Measurements from ENCODE around the gene NR2F6.

Gene NR2F6

DNA sequence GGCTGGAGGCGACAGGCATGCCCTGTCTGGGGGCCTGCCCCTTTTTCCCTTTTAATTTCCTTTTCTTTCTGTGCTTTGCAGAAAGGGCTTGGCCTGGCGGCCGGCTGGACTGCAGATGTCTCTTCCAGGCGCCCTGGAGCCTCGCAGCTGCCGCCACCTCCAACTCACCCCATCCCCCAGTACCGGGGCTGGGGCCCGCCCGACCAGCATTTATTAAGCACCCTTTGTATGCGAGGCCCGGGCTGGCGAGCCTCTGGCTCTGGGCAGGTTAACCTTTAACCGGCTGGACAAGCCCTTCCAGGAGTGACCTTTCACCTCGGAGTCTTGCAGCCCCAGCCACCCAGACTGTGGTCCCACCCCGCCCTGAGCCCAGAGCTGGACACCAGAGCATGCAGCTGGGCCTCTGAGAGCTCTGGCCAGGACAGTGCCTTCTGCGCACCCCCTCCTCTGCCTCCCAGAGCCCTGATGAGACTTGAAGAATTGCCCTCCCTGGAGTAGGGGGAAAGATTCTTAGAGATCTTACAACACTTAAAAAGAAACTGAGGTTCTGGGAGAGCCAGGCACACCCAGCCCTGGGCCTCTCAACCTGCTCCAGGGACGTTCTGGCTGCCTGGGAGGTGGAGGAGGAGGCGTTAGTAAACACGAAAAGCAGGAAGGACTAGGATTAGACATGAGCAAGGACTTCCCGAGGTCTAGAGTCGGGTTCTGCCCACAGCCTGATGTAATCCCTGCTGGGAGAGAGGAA lies 1.1 kb upstream of the NR2F6 start:
- WGBS: 16% methylated on average over 21 of the region's 21 CpGs
- peak overlapping the region; percentile 97 for H3K27ac ChIP-seq (ENCODE audit: low read depth, low read length)
- H3K4me1 ChIP-seq (ENCODE audit: insufficient read depth, low read length): peaks cover 25% of the 10 kb centered on the region
- no peaks in the 10 kb centered on the region for H3K9me3 ChIP-seq (ENCODE audit: insufficient read depth, low read depth, low read length)
- H3K36me3 ChIP-seq (ENCODE audit: insufficient read depth, low read length): 0 out of 2 replicates have a peak, but pooled peaks cover 2% of the 10 kb centered on the region
- no peaks in the 10 kb centered on the region for H3K27me3 ChIP-seq (ENCODE audit: insufficient read depth, low read length)
- H3K9ac ChIP-seq (ENCODE audit: low read depth, low read length): peak overlapping the region; percentile 88
- peak overlapping the region; percentile 64 for H3K4me3 ChIP-seq (ENCODE audit: low read length)

DNA sequence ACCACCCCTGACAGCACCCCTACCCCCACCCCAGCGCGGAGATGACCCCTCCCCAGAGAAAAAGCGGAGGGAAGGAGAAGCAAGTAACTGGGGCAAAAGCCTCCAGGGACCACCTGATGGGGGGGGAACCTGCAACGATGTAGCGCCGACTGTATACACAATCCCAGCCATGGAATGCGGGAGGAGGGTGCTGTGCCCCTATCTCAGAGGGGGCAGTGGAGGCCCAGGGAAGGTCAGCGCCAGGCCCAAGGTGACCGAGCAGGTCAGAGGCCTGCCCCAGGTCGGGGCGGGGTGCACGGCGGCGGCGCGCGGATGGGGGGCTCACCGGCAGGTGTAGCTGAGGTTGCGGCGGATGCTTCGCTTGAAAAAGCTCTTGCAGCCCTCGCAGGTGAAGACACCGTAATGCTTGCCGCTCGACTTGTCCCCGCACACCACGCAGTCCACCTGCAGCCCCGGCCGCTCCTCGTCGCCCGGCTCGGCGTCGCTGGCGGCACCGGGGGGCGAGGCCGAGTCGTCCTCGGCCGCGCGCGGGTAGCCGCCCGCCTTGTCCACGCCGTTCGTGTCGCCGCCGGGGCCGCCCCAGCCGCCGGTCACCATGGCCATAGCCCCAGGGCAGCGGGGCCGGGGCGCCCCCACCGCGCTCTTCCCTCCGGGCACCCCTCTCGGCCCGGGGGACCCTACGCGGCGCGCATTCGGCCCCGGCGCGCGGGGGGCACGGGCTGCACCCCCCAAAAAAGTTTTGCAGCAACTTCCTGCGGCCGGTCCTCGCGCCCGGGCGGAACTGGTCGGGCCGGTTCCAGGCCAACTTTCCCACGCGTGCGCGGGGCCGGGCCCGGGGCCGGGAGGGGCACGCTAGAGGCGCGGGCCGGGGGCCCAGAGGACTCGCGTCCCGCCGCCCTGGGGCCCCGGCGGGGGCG lies 843 bp downstream of the NR2F6 start:
- WGBS: under 1% methylated on average over 100 of the region's 100 CpGs
- Histone ChIP-seq H3K4me3 (ENCODE audit: low read length) (peak overlapping the region; percentile 78), H3K27me3 (ENCODE audit: insufficient read depth, low read length) (no peaks in the 10 kb centered on the region), H3K27ac (ENCODE audit: low read depth, low read length) (peak overlapping the region; percentile 76), H3K9ac (ENCODE audit: low read depth, low read length) (peak overlapping the region; percentile 80), H3K4me1 (ENCODE audit: insufficient read depth, low read length) (peaks cover 25% of the 10 kb centered on the region), H3K9me3 (ENCODE audit: insufficient read depth, low read depth, low read length) (no peaks in the 10 kb centered on the region), H3K36me3 (ENCODE audit: insufficient read depth, low read length) (peaks cover 14% of the 10 kb centered on the region)

DNA sequence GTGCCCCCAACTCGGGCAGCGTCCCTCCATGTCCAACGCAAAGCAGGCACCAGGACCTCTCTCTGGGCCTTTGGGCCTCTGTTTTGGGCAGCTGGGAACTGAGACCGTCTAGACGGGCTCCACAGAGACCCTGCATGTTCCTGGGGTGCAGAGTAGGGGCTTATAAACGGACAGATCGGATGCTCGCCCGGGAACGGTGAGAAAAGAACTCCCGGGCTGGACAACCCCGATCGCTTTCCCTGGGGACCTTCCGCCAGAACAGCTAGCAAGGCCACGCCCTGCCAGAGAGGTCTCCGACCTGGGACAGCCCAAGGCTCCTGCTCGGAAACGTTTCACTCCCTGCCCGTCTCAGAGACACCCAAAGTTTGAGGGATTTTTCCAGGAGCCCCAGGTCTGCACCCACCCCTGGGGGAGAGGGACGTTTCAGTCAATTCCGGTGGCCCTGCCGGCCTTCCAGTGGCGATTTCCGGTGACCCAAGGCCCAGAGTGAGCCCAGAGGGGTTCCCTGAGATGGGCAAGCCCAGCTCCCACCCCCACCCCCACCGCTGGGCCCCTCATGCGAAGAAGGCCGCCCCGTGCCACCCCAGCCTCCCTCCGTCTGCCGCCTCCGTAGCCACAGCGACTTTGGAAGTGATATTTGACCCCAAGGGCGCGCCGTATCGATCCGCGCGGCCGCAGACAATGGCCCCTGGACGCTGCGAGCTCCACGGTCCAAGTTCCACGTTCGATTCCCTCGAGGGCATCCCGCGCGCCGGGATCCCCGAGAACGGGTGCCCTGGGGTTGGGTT lies 1.7 kb downstream of the NR2F6 start:
- no peaks in the 10 kb centered on the region for H3K27me3 ChIP-seq (ENCODE audit: insufficient read depth, low read length)
- H3K36me3 ChIP-seq (ENCODE audit: insufficient read depth, low read length): peaks cover 16% of the 10 kb centered on the region
- H3K4me3 ChIP-seq (ENCODE audit: low read length): peak overlapping the region; percentile 78
- H3K4me1 ChIP-seq (ENCODE audit: insufficient read depth, low read length): peaks cover 25% of the 10 kb centered on the region
- peak overlapping the region; percentile 76 for H3K27ac ChIP-seq (ENCODE audit: low read depth, low read length)
- H3K9ac ChIP-seq (ENCODE audit: low read depth, low read length): peak overlapping the region; percentile 80
- WGBS: 2% methylated on average over 52 of the region's 52 CpGs
- no peaks in the 10 kb centered on the region for H3K9me3 ChIP-seq (ENCODE audit: insufficient read depth, low read depth, low read length)

DNA sequence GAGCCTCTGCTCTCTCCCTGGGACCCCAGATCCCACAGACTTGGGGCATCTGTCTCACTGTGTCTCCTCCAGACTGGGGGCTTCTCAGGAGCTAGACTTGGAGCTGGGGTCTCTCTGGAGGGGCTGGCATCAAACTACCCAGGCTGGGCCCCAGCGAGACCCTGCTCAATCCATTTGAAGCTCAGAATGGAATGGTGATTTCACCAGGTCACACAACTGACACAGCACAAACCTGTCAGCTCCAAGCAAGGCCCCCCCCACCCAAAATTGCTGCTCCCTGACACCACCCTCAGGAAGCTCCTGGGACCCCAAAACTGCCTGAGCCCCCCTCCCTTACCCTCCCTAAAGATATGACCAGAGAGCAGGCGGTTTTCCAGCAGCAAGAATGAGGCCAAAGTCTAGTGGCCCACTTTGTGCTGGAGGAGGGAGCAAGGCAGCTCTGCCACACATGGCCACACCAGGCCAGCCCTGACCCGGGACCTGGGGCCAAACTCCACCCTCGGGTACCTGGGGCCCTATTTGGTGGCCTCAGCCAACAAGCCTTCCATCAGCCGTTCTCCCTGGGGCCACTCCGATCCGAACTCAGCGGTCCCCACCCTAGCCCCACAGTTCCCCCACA lies 2.4 kb downstream of the NR2F6 start:
- H3K9ac ChIP-seq (ENCODE audit: low read depth, low read length): peak overlapping the region; percentile 80
- H3K9me3 ChIP-seq (ENCODE audit: insufficient read depth, low read depth, low read length): no peaks in the 10 kb centered on the region
- peak overlapping the region; percentile 76; the same call in 1 of the 2 replicates for H3K27ac ChIP-seq (ENCODE audit: low read depth, low read length)
- peak overlapping the region; percentile 78 for H3K4me3 ChIP-seq (ENCODE audit: low read length)
- 35% methylated on average over 8 of the region's 8 CpGs for WGBS
- no peaks in the 10 kb centered on the region for H3K27me3 ChIP-seq (ENCODE audit: insufficient read depth, low read length)
- peaks cover 19% of the 10 kb centered on the region for H3K4me1 ChIP-seq (ENCODE audit: insufficient read depth, low read length)
- H3K36me3 ChIP-seq (ENCODE audit: insufficient read depth, low read length): peaks cover 20% of the 10 kb centered on the region

DNA sequence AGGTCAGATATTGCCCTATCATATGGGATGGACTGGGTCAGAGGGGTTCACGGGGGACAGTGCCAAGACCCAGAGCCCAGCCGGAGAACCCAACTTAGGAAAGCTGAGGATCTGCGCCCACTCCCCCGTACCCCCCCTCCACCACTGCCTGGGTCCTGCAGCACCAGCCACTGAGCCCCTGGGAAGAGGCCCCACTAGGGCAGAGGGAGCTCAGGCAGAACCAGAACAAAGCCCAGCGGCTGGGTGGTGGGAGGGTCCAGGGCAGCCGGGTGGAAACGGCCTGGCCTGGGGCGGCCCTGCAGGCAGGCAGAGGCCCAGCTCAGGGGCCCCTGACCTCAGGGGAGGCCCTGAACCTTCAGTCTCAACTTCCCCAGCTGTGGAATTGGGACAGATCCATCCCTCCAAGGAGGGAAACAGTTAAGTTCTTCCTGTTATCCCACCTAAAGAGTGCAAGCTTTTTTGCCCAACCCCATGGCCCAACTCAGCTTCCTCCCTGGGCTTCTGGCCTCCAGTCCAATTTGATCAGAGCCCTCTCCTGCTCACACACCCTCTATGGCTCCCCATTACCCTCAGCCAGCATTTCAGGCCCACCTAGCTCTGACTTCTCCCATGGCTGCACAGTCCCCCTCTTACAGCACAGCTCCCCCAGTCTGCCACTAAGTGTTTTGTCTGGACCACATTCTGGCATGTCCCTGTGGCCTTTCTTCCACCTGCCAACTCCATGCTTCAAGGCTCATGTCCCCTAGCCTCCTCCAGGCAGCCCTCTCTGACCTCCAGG lies 3.1 kb downstream of the NR2F6 start:
- 77% methylated on average over 8 of the region's 8 CpGs for WGBS
- H3K9ac ChIP-seq (ENCODE audit: low read depth, low read length): no peak overlapping the region
- peak overlapping the region; percentile 78 for H3K4me3 ChIP-seq (ENCODE audit: low read length)
- peaks cover 27% of the 10 kb centered on the region for H3K36me3 ChIP-seq (ENCODE audit: insufficient read depth, low read length)
- H3K27me3 ChIP-seq (ENCODE audit: insufficient read depth, low read length): no peaks in the 10 kb centered on the region
- no peaks in the 10 kb centered on the region for H3K9me3 ChIP-seq (ENCODE audit: insufficient read depth, low read depth, low read length)
- H3K4me1 ChIP-seq (ENCODE audit: insufficient read depth, low read length): peaks cover 12% of the 10 kb centered on the region
- H3K27ac ChIP-seq (ENCODE audit: low read depth, low read length): no peak overlapping the region

DNA sequence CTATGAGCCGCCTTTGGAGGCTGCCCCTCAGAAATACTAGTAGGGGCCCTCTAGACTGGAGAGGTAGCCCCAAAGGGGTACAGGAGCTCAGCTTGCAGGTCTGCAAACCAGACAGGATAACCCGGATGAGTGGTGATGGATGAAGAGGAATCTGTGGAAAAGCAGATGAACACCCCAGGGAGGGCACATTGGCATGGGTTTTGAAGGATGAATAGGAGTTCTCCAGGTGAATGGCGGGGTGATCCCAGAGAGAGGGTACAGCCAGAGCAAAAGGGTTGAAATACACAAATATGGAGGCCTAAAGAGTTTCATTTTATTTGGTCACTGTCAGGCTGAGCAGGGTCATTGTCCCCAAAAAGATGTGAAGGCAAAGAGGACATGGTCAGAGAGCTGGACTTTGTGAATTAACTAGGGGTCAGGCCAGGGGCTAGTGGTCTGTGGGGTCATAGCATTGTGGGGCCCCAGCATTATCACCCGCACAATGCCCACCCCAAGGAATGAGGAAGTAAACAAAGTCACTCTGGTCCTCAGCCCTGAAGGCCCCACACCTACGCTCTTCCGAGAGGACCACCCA lies 4.8 kb downstream of the NR2F6 start:
- 92% methylated on average over 6 of the region's 6 CpGs for WGBS
- H3K27me3 ChIP-seq (ENCODE audit: insufficient read depth, low read length): no peaks in the 10 kb centered on the region
- H3K9me3 ChIP-seq (ENCODE audit: insufficient read depth, low read depth, low read length): no peaks in the 10 kb centered on the region
- H3K4me1 ChIP-seq (ENCODE audit: insufficient read depth, low read length): peaks cover 9% of the 10 kb centered on the region; the same call in 1 of the 2 replicates
- no peak overlapping the region for H3K9ac ChIP-seq (ENCODE audit: low read depth, low read length)
- H3K36me3 ChIP-seq (ENCODE audit: insufficient read depth, low read length): peaks cover 32% of the 10 kb centered on the region
- no peak overlapping the region for H3K4me3 ChIP-seq (ENCODE audit: low read length)
- no peak overlapping the region for H3K27ac ChIP-seq (ENCODE audit: low read depth, low read length)

DNA sequence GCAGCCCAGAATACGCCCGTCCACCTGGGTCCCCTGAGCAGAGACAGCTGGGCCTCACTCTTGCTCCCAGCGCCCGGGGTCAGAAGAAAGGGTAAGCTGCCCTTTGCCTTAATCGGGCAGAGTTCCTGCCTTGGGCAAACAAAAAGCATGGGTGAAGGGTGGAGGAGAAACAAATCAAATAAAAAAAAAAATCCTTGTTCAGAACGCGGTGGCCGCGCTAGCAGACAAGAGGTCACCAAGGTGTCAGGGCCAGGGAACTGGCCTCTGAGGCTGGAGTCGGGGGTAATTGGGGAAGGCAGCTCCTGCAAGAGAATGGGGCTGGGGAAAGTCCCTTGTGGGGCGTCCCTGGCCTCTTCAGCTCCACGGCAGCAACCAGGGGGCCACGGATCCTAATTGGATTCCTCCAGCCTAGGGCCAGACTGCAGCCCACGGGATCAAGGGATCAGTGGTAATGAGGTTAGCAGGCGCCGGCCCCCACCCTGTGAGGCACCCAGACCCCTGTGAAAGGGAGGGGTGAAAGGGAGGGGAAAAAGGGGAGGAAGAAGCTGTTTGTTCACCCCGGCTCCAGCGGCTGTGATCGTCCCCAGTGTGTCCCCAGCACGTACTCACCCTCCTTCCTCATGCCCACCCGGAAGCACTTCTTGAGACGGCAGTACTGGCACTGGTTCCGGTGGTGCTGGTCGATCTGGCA lies 5.5 kb downstream of the NR2F6 start:
- Histone ChIP-seq H3K27me3 (ENCODE audit: insufficient read depth, low read length) (no peaks in the 10 kb centered on the region), H3K9ac (ENCODE audit: low read depth, low read length) (no peak overlapping the region), H3K9me3 (ENCODE audit: insufficient read depth, low read depth, low read length) (no peaks in the 10 kb centered on the region), H3K4me1 (ENCODE audit: insufficient read depth, low read length) (peaks cover 9% of the 10 kb centered on the region; the same call in 1 of the 2 replicates), H3K27ac (ENCODE audit: low read depth, low read length) (no peak overlapping the region), H3K4me3 (ENCODE audit: low read length) (no peak overlapping the region), H3K36me3 (ENCODE audit: insufficient read depth, low read length) (peaks cover 32% of the 10 kb centered on the region)
- 92% methylated on average over 24 of the region's 24 CpGs for WGBS

DNA sequence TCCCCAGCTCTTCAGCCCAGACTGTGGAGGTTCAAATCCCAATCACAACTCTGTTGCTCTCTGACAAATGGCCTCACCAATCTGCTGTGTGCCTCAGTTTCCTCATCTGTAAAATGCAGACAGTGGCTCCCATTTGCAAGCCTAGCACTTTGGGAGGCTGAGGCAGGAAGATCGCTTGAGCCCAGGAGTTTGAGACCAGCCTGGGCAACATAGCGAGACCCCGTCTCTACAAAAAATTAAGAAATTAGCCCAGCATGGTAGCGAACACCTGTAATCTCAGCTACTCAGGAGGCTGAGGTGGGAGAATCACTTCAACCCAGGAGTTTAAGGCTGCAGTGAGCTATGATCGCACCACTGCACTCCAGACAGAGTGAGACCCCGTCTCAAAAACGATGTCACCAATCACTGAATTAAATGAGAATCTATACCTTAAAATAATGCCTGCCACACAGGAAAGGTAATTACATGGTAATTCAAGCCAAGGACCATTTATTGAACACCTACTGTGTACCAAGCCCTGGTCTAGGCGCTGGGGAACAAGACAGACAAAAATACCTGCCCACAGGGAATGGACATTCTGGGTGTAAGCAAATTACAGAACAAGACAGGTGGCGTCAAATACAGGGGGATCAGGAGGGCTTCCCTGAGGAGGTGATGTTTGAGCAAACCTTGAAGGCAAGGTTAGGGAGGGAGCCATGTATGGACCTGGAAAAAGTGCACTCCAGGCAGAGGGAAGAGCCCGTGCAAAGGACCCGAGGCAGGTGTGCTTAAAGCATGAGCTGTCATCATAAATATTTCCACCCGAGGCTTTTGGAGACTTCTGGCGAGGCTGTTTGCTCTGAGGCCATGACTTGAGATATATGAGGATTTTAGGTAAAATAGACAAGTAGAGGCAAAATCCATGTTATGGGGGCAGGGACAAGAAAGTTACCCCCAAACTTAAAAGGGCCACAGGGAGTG lies 7.7 kb downstream of the NR2F6 start:
- H3K9ac ChIP-seq (ENCODE audit: low read depth, low read length): no peak overlapping the region
- no peak overlapping the region for H3K4me3 ChIP-seq (ENCODE audit: low read length)
- H3K9me3 ChIP-seq (ENCODE audit: insufficient read depth, low read depth, low read length): no peaks in the 10 kb centered on the region
- H3K36me3 ChIP-seq (ENCODE audit: insufficient read depth, low read length): peaks cover 44% of the 10 kb centered on the region
- H3K27me3 ChIP-seq (ENCODE audit: insufficient read depth, low read length): no peaks in the 10 kb centered on the region
- no peak overlapping the region for H3K27ac ChIP-seq (ENCODE audit: low read depth, low read length)
- peaks cover 18% of the 10 kb centered on the region for H3K4me1 ChIP-seq (ENCODE audit: insufficient read depth, low read length)
- 95% methylated on average over 13 of the region's 13 CpGs for WGBS

Data from HUES64 (cell line).